GM21825 (cell line): Measurements from ENCODE around the gene PAX8.

ENCODE experiments used
- ATAC-seq: cut with Tn5 transposase; IDR thresholded peaks from one replicate; pipeline ENCODE4 v1.9.1; 2021; ENCODE audit warnings: mild to moderate bottlenecking, moderate library complexity; ENCODE audit not compliant: unreplicated experiment

Gene PAX8

GRCh38 chr2:113186433-113186796, 92.3 kb downstream of the PAX8 start:
- ATAC-seq: no peak

GRCh38 chr2:113185664-113186432, 92.9 kb downstream of the PAX8 start:
- no peak for ATAC-seq

GRCh38 chr2:113184531-113185230, 94.0 kb downstream of the PAX8 start:
- ATAC-seq: no peak

GRCh38 chr2:113183703-113184102, 95.0 kb downstream of the PAX8 start:
- no peak for ATAC-seq

- no peak for ATAC-seq
Measured at GRCh38 chr2:113183264-113183663, 95.5 kb downstream of the PAX8 start.

GRCh38 chr2:113182471-113183260, 96.1 kb downstream of the PAX8 start:
- no peak for ATAC-seq

GRCh38 chr2:113181258-113182051, 97.3 kb downstream of the PAX8 start:
- ATAC-seq: no peak

- no peak for ATAC-seq
Measured at GRCh38 chr2:113180131-113180946, 98.4 kb downstream of the PAX8 start.

GRCh38 chr2:113179446-113180045, 99.2 kb downstream of the PAX8 start:
- ATAC-seq: no peak

GRCh38 chr2:113178891-113179290, 99.8 kb downstream of the PAX8 start:
- no peak for ATAC-seq

GRCh38 chr2:113178069-113178746, 100.5 kb downstream of the PAX8 start:
- no peak for ATAC-seq

GRCh38 chr2:113176696-113177355, 101.9 kb downstream of the PAX8 start:
- no peak for ATAC-seq

- no peak for ATAC-seq
Measured at GRCh38 chr2:113175736-113176695, 102.7 kb downstream of the PAX8 start.

GRCh38 chr2:113175042-113175628, 103.6 kb downstream of the PAX8 start:
- peak; percentile 67 for ATAC-seq

GRCh38 chr2:113174376-113174750, 104.4 kb downstream of the PAX8 start:
- no peak for ATAC-seq

GRCh38 chr2:113173542-113174375, 105.0 kb downstream of the PAX8 start, which contains the start of gene PSD4:
Gene PSD4 (plus strand): TSS chr2:113173971. CDS start chr2:113182457, 8,486 bp downstream.
- ATAC-seq: peak; percentile 78
